IMR-90 (cell line): ENCODE measurements around the gene IQCE. TPM values are rescaled to one million over a fixed set of nuclear protein-coding genes. Genes with fewer than 3 reads are reported as not detected.

Source experiments
- ATAC-seq: fragments of 200-7000 bp; cut with Tn5 transposase; 2 replicates; pipeline ENCODE4 v1.9.1; 2020; ENCODE audit warnings: low read depth, mild to moderate bottlenecking, moderate library complexity
- BruUV-seq: library from RNA; stranded (reverse); fragments of 400-500 nt; replicated peaks from 2 replicates; lab custom pipeline; 2021; lab: Mats Ljungman, UMichigan
- CTCF ChIA-PET: fragments of 300-600 bp; formaldehyde crosslinking; extraction: SDS; loops from one replicate; lab custom pipeline; 2021; ENCODE audit warnings: antibody characterized with exemption; lab: Yijun Ruan, JAX
- POLR2A ChIA-PET: fragments of 300-600 bp; sonication (Branson Sonifier 250); formaldehyde crosslinking; loops from one replicate; lab custom pipeline; 2022; ENCODE audit warnings: antibody characterized with exemption; ENCODE audit not compliant: unreplicated experiment; lab: Charles Lee
- DNase-seq: peaks from one replicate; pipeline ENCODE4 v3.0.0; 2013
- H2AFZ ChIP-seq: replicated peaks from 2 replicates; pipeline ENCODE3; 2013; ENCODE audit warnings: low read length, mild to moderate bottlenecking; ENCODE audit not compliant: poor library complexity
- H2AK5ac ChIP-seq: 2 replicates; pipeline ENCODE4 v1.6.1; 2013; ENCODE audit warnings: low read depth, low read length, inconsistent platforms
- H2AK9ac ChIP-seq: replicated peaks from 2 replicates; pipeline ENCODE3; 2013; ENCODE audit warnings: mild to moderate bottlenecking, low read depth, low read length, moderate library complexity; ENCODE audit not compliant: poor library complexity
- H2BK120ac ChIP-seq: 2 replicates; pipeline ENCODE4 v1.6.1; 2013; ENCODE audit warnings: low read depth, low read length, inconsistent platforms
- H2BK15ac ChIP-seq: 3 replicates; pipeline ENCODE4 v1.6.1; 2013; ENCODE audit warnings: low read depth, low read length, inconsistent platforms
- H2BK20ac ChIP-seq: 2 replicates; pipeline ENCODE4 v1.6.1; 2013; ENCODE audit warnings: low read depth, mild to moderate bottlenecking, inconsistent platforms, low read length, moderate library complexity
- H2BK5ac ChIP-seq: 2 replicates; pipeline ENCODE4 v1.6.1; 2013; ENCODE audit warnings: mild to moderate bottlenecking, low read depth, low read length, inconsistent platforms; ENCODE audit not compliant: poor library complexity, severe bottlenecking
- H3K14ac ChIP-seq: replicated peaks from 2 replicates; pipeline ENCODE4 v1.6.1; 2013; ENCODE audit warnings: low read depth, low read length, inconsistent platforms
- H3K18ac ChIP-seq: 2 replicates; pipeline ENCODE4 v1.6.1; 2013; ENCODE audit warnings: low read depth, low read length, control low read depth
- H3K23ac ChIP-seq: 2 replicates; pipeline ENCODE4 v1.6.1; 2013; ENCODE audit warnings: low read depth, low read length, inconsistent platforms
- H3K27ac ChIP-seq: 2 replicates; pipeline ENCODE4 v1.5.1; 2013; ENCODE audit warnings: mild to moderate bottlenecking, control low read depth, low read length; ENCODE audit not compliant: insufficient read depth
- H3K27me3 ChIP-seq: 2 replicates; pipeline ENCODE4 v1.6.1; 2013; ENCODE audit warnings: low read length; ENCODE audit not compliant: control insufficient read depth, insufficient read depth
- H3K36me3 ChIP-seq: 2 replicates; pipeline ENCODE4 v1.6.1; 2013; ENCODE audit warnings: low read length, mixed read lengths; ENCODE audit not compliant: control insufficient read depth, insufficient read depth
- H3K4ac ChIP-seq: 2 replicates; pipeline ENCODE4 v1.6.1; 2013; ENCODE audit warnings: low read depth, low read length, inconsistent platforms
- H3K4me1 ChIP-seq: 2 replicates; pipeline ENCODE4 v1.6.1; 2013; ENCODE audit warnings: low read length, mixed read lengths; ENCODE audit not compliant: control insufficient read depth, insufficient read depth
- H3K4me2 ChIP-seq: 2 replicates; pipeline ENCODE4 v1.6.1; 2013; ENCODE audit warnings: low read depth, mild to moderate bottlenecking, control low read depth, low read length, moderate library complexity
- H3K4me3 ChIP-seq: 2 replicates; pipeline ENCODE4 v1.5.1; 2013; ENCODE audit warnings: low read depth, mild to moderate bottlenecking, control low read depth, low read length, moderate library complexity; ENCODE audit not compliant: insufficient read depth
- H3K56ac ChIP-seq: 2 replicates; pipeline ENCODE4 v1.6.1; 2013; ENCODE audit warnings: low read length, inconsistent platforms; ENCODE audit not compliant: insufficient read depth; ENCODE audit errors: extremely low read depth
- H3K79me1 ChIP-seq, 2 experiments: 2 replicates each; pipeline ENCODE4 v1.6.1; 2013; ENCODE audit warnings: low read length in 2 of 2, inconsistent platforms in 1 of 2, low read depth in 1 of 2
- H3K9ac ChIP-seq: 2 replicates; pipeline ENCODE4 v1.6.1; 2013; ENCODE audit warnings: low read depth, low read length, control low read depth
- H3K9me1 ChIP-seq: 2 replicates; pipeline ENCODE4 v1.6.1; 2013; ENCODE audit warnings: low read length, inconsistent platforms; ENCODE audit not compliant: insufficient read depth
- H3K9me3 ChIP-seq: 2 replicates; pipeline ENCODE4 v1.6.1; 2013; ENCODE audit warnings: low read length; ENCODE audit not compliant: control insufficient read depth, insufficient read depth
- H4K20me1 ChIP-seq: 2 replicates; pipeline ENCODE4 v1.6.1; 2013; ENCODE audit warnings: low read length, inconsistent platforms; ENCODE audit not compliant: insufficient read depth
- H4K5ac ChIP-seq: 2 replicates; pipeline ENCODE4 v1.6.1; 2013; ENCODE audit warnings: mild to moderate bottlenecking, low read depth, low read length, control low read depth
- H4K8ac ChIP-seq, 2 experiments: 2 replicates each; pipeline ENCODE4 v1.6.1; 2013; ENCODE audit warnings: low read depth in 2 of 2, low read length in 2 of 2, control low read depth in 1 of 2, inconsistent platforms in 1 of 2
- H4K91ac ChIP-seq: 2 replicates; pipeline ENCODE4 v1.6.1; 2013; ENCODE audit warnings: low read depth, low read length, inconsistent platforms; ENCODE audit not compliant: insufficient read depth
- CHD1 ChIP-seq: IDR thresholded peaks from 2 replicates; pipeline ENCODE4 v1.6.1; 2012; ENCODE audit warnings: low read depth, low read length, improper control_type of control experiment
- MAZ ChIP-seq: IDR thresholded peaks from 2 replicates; pipeline ENCODE4 v1.6.1; 2012; ENCODE audit warnings: low read depth, mild to moderate bottlenecking, low read length, improper control_type of control experiment, moderate library complexity, borderline replicate concordance
- MXI1 ChIP-seq: IDR thresholded peaks from 2 replicates; pipeline ENCODE4 v1.6.1; 2012; ENCODE audit warnings: low read depth, mild to moderate bottlenecking, low read length, moderate library complexity, borderline replicate concordance
- RAD21 ChIP-seq: IDR thresholded peaks from 2 replicates; pipeline ENCODE4 v1.6.1; 2012; ENCODE audit warnings: low read length, improper control_type of control experiment
- RCOR1 ChIP-seq: IDR thresholded peaks from 2 replicates; pipeline ENCODE4 v1.6.1; 2012; ENCODE audit warnings: mild to moderate bottlenecking, low read length, improper control_type of control experiment; ENCODE audit not compliant: insufficient replicate concordance
- RFX5 ChIP-seq: IDR thresholded peaks from 2 replicates; pipeline ENCODE4 v1.8.0; 2012; ENCODE audit warnings: low read depth, mild to moderate bottlenecking, low read length, moderate library complexity
- SMC3 ChIP-seq: fragments of 150-350 bp; IDR thresholded peaks from 2 replicates; pipeline ENCODE4 v1.6.1; 2016; ENCODE audit warnings: low read depth, mild to moderate bottlenecking, antibody characterized with exemption, low read length, moderate library complexity
- WGBS, 2 experiments: methylation state at CpG; one replicate each; pipeline versions ENCODE4 v1.1.5 to v1.1.7; 2013; ENCODE audit warnings: missing lambda C conversion rate in 2 of 2; ENCODE audit not compliant: insufficient read length in 1 of 2; ENCODE audit errors: extremely low coverage in 2 of 2; 5-methylcytosine and 5-hydroxymethylcytosine counted together
- dilution Hi-C: fragments of 300-500 bp; cut with HindIII; formaldehyde crosslinking; loops from one replicate; pipeline ENCODE4 v1.14.3; 2018; ENCODE audit warnings: low sequenced_read_pairs; ENCODE audit not compliant: unreplicated experiment
- in situ Hi-C: fragments of 300-500 bp; cut with MboI; formaldehyde crosslinking; loops from 3 replicates; pipeline ENCODE4 v1.14.3; 2019; ENCODE audit warnings: low sequenced_read_pairs, inconsistent platforms, mixed read lengths
- intact Hi-C: fragments of 100-400 bp; cut with micrococcal nuclease; formaldehyde crosslinking; loops from 2 replicates; pipeline ENCODE4 v1.10.0; 2022
- polyA plus RNA-seq, 3 experiments: library from polyadenylated mRNA; depleted of rRNA; stranded (reverse); fragments of >200 nt; gene quantifications; 2 replicates each; pipeline ENCODE4 v1.2.3, GENCODE V29; 2012; ENCODE audit warnings: low replicate concordance in 1 of 3
- total RNA-seq: library from RNA; depleted of rRNA; stranded (reverse); fragments of >200 nt; gene quantifications from 2 replicates; pipeline ENCODE4 v1.2.3, GENCODE V29; 2012

IQCE gene
- total and polyA plus RNA-seq, 2 of the 4 experiments (the other 2 are of a cell fraction) = 5.0 to 6.3 TPM

DNA sequence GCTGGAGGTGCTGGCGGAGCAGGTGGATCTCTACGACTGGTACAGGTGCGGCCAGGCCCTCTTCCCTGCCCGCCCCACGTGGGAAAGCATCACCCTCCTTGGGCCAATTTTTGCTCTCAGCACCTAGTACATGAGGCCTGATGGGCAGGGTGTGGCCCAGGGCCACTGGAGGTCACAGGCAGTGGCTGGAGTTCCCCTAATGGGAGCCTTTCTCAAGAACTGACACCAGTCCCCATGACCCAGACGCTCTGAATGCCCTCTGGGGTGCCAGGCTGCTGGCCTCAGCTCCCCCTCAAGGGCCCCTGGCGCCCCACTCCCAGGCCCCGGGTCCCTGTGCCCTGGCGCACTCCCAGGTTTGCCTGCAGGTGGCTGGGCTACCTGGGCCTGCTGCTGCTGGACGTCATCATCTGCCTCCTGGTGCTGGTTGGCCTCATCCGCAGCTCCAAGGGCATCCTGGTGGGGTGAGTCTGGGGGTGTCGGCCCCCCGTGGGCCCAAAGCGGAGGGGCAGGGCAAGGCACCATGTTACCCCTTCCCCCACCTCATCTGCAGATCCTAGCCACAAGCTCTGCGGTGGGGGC, 88.9 kb downstream of the IQCE start:
- Histone ChIP-seq H3K27ac (no peak overlapping the region), H3K4me3 (no peak overlapping the region), H3K79me1 (peaks cover 10 to 64% of the 10 kb centered on the region in 2 experiments), H3K4me2 (no peak overlapping the region), H2BK15ac (no peak overlapping the region), H3K27me3 (no peaks in the 10 kb centered on the region), H3K4ac (no peak overlapping the region), H3K4me1 (peaks cover 19% of the 10 kb centered on the region), H3K9me1 (peaks cover 11% of the 10 kb centered on the region; the same call in 1 of the 2 replicates), H2BK20ac (no peak overlapping the region), H2BK120ac (no peak overlapping the region), H3K9ac (no peak overlapping the region), H4K91ac (no peak overlapping the region), H2AK9ac (no peak overlapping the region), H3K14ac (no peak overlapping the region), H2AK5ac (no peak overlapping the region), H4K20me1 (peaks cover 59% of the 10 kb centered on the region), H2AFZ (peak overlapping the region; percentile 14), H4K5ac (no peak overlapping the region), H3K23ac (no peak overlapping the region), H3K56ac (no peak overlapping the region), H3K18ac (no peak overlapping the region), H4K8ac (no peak overlapping the region), H3K9me3 (no peaks in the 10 kb centered on the region), H3K36me3 (peaks cover 53% of the 10 kb centered on the region), H2BK5ac (no peak overlapping the region)
- intact Hi-C loops (loop anchor here (10.0 kb wide), 1 partner anchor 173 kb away; the partner anchor contains the start of gene GRIFIN), in situ Hi-C loops (no loop called here), dilution Hi-C loops (no loop called here)
- TF ChIP-seq RCOR1 (no peak), MXI1 (no peak), RAD21 (no peak), RFX5 (no peak), MAZ (no peak), CHD1 (no peak), SMC3 (no peak)
- DNase-seq (no peak), ATAC-seq (no peak)
- POLR2A ChIA-PET = no interaction called here
- CTCF ChIA-PET = no interaction called here
- 100% methylated on average over 2 of the region's 15 CpGs; no CpG with 5 or more reads in 1 of the 2 experiments for WGBS, 2 experiments
- BruUV-seq = no TSS peak
